Kidney (tissue), 14 donors: ENCODE measurements around the gene TERB1. TPM values are rescaled to one million over a fixed set of nuclear protein-coding genes. Genes with fewer than 3 reads are reported as not detected.

Experiments
- DNase-seq, 5 donors: peaks; one replicate each; pipeline ENCODE4 v3.0.0-alpha.2; 2013 to 2020
- FAIRE-seq: peaks from 2 replicates; lab custom pipeline; 2012; peaks lifted over from hg19 to GRCh38; lab: Jason Lieb, UNC
- H3K27ac ChIP-seq, 2 donors: one replicate each; pipeline ENCODE4 v1.7.0; 2013; ENCODE audit warnings: low read depth in 2 of 2, low read length in 2 of 2, inconsistent platforms in 1 of 2
- H3K27me3 ChIP-seq: one replicate; pipeline ENCODE4 v1.7.1; 2013; ENCODE audit warnings: low read length, inconsistent platforms; ENCODE audit not compliant: control insufficient read depth, insufficient read depth
- H3K36me3 ChIP-seq, 3 donors: one replicate each; pipeline versions ENCODE4 v1.7.0 to v1.7.1; 2013; ENCODE audit warnings: low read length in 3 of 3, control low read depth in 1 of 3, inconsistent platforms in 1 of 3; ENCODE audit not compliant: insufficient read depth in 3 of 3, control insufficient read depth in 2 of 3
- H3K4me1 ChIP-seq, 3 donors: one replicate each; pipeline versions ENCODE4 v1.7.0 to v1.7.1; 2013; ENCODE audit warnings: low read length in 3 of 3, inconsistent platforms in 1 of 3, low read depth in 1 of 3; ENCODE audit not compliant: control insufficient read depth in 2 of 3, insufficient read depth in 2 of 3
- H3K4me3 ChIP-seq, 3 donors: one replicate each; pipeline versions ENCODE4 v1.7.0 to v1.8.1; 2013; ENCODE audit warnings: low read length in 3 of 3, control low read depth in 1 of 3, inconsistent platforms in 1 of 3
- H3K9ac ChIP-seq, 3 donors: one replicate each; pipeline versions ENCODE4 v1.7.0 to v1.7.1; 2013; ENCODE audit warnings: low read length in 3 of 3, control low read depth in 1 of 3, inconsistent platforms in 1 of 3
- H3K9me3 ChIP-seq, 3 donors: one replicate each; pipeline versions ENCODE4 v1.7.0 to v1.7.1; 2013; ENCODE audit warnings: low read length in 3 of 3, control low read depth in 1 of 3, inconsistent platforms in 1 of 3; ENCODE audit not compliant: control insufficient read depth in 2 of 3, insufficient read depth in 1 of 3
- intact Hi-C: fragments of 100-400 bp; cut with DNase I; formaldehyde crosslinking; loops from one replicate; pipeline ENCODE4 v1.11.1; 2022
- polyA plus RNA-seq: library from polyadenylated mRNA; stranded (reverse); fragments of 350-450 nt; fragmentation: Illumina TruSeq; extraction: RNeasy Lipid Tissue Mini Kit (QIAGEN cat#74804); gene quantifications from one replicate; pipeline ENCODE4 v1.2.3, GENCODE V29; 2014; ENCODE audit warnings: low read depth, low replicate concordance; ENCODE audit not compliant: insufficient read depth
- total RNA-seq: library from RNA; stranded (reverse); fragmentation: NEBNext Ultra II Directional; extraction: Animal tissue kit (Norgen Biotek cat#: 25700); gene quantifications from one replicate; pipeline ENCODE4 v1.2.1, GENCODE V29; 2021
- TF ChIP-seq, protein P1 (sequence below): IDR thresholded peaks from 3 replicates; pipeline ENCODE4 v1.5.1; 2012; ENCODE audit warnings: mild to moderate bottlenecking, moderate library complexity, borderline replicate concordance; ENCODE audit not compliant: insufficient read depth; ENCODE audit errors: extremely low read depth
- donor health status: control.
- donor health status: control.
- donor health status: control.
- donor health status: control.
- donor health status: control.
- donor health status: DM: yes; HTN: yes; CAD: no.
- donor health status: Normal renal cell carcinoma (clear cell type).

TERB1 gene
- total and polyA plus RNA-seq, 2 donors from 2014 or later: 0.19 TPM; not detected in 1

DNA sequence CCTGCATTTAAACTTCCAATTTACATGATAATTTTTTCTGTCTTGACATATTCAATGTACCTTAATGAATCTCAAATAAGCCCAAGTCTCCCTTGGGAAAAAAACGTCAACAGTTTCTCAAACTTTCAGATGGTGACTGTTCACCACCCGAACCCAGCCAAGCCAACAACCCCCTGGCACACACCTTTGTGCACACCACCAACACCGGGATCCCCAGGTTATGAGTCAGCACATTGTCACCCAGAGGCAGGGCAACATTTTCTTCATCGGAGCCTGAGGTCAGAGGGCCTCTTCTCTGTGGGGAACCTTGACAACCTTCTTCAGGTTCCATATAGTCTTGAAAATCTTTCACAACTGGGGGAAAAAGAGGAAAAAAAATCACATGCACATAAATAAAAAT lies 65.5 kb downstream of the TERB1 start:
- H3K4me1 ChIP-seq: peaks cover 0 to 7% (median 5%) of the 10 kb centered on the region in 3 donors
- peaks cover 10 to 55% (median 42%) of the 10 kb centered on the region in 3 donors for H3K36me3 ChIP-seq
- TF ChIP-seq, protein P1, sequence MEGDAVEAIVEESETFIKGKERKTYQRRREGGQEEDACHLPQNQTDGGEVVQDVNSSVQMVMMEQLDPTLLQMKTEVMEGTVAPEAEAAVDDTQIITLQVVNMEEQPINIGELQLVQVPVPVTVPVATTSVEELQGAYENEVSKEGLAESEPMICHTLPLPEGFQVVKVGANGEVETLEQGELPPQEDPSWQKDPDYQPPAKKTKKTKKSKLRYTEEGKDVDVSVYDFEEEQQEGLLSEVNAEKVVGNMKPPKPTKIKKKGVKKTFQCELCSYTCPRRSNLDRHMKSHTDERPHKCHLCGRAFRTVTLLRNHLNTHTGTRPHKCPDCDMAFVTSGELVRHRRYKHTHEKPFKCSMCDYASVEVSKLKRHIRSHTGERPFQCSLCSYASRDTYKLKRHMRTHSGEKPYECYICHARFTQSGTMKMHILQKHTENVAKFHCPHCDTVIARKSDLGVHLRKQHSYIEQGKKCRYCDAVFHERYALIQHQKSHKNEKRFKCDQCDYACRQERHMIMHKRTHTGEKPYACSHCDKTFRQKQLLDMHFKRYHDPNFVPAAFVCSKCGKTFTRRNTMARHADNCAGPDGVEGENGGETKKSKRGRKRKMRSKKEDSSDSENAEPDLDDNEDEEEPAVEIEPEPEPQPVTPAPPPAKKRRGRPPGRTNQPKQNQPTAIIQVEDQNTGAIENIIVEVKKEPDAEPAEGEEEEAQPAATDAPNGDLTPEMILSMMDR: no peak
- FAIRE-seq (no peak), DNase-seq (no peak)
- intact Hi-C loops: no loop called here
- no peak overlapping the region for H3K27ac ChIP-seq
- no peak overlapping the region for H3K9ac ChIP-seq
- no peaks in the 10 kb centered on the region for H3K9me3 ChIP-seq
- no peaks in the 10 kb centered on the region for H3K27me3 ChIP-seq
- H3K4me3 ChIP-seq: no peak overlapping the region

DNA sequence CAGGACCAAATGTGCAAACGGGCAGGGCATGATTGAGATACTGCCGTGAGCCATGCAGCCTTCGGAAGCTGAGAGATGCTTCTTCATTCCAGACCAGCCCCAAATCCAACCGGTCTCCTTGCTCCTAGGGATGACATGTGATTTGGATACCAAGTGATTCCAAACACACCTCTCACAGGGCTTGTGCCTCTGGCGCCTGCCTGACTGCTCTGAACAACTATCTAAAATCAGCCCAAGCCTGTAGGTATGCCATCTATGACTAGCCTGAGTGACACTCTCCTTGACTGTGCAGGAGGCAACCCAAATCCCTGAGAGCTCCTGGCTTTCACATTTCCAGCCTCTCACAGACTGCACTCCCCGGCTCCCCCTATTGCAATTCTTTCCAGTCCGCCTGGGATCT lies 70.3 kb downstream of the TERB1 start:
- Histone ChIP-seq H3K4me1 (no peaks in the 10 kb centered on the region), H3K4me3 (no peak overlapping the region), H3K36me3 (peaks cover 8 to 59% (median 48%) of the 10 kb centered on the region in 3 donors), H3K27ac (no peak overlapping the region), H3K27me3 (no peaks in the 10 kb centered on the region), H3K9ac (no peak overlapping the region), H3K9me3 (no peaks in the 10 kb centered on the region)
- TF ChIP-seq, protein P1: no peak
- no peak for DNase-seq
- FAIRE-seq: no peak
- intact Hi-C loops: no loop called here

DNA sequence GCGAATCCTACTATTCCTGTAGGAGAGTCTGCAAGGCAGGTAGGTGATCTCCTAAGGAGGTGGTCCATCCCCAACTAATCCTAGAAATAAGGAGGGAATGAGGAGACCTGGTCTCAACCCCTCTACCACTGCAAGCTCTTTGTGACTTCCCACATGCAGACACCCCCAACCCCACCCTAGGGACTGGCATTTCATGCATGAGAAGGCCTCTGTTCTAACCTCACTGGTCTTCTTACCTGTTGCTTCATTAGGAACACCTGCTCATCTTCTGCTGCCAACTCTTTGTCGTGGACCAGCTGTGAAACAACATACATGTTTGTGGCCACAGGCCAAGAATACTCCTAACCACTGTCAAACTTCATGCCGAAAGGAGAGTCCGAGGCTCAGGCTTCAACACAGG lies 72.6 kb downstream of the TERB1 start:
- intact Hi-C loops: loop anchor here (10.0 kb wide), 1 partner anchor 136 kb away; no protein-coding TSS in a partner anchor
- H3K36me3 ChIP-seq: peaks cover 13 to 62% (median 46%) of the 10 kb centered on the region in 3 donors
- TF ChIP-seq, protein P1: no peak

More for the DNA sequence above, 72.6 kb downstream of the TERB1 start:
- Histone ChIP-seq H3K27ac (no peak overlapping the region), H3K4me1 (no peaks in the 10 kb centered on the region), H3K9me3 (no peaks in the 10 kb centered on the region), H3K9ac (no peak overlapping the region), H3K27me3 (no peaks in the 10 kb centered on the region), H3K4me3 (no peak overlapping the region)
- DNase-seq (no peak), FAIRE-seq (no peak)
